ENCODE data around the gene SLC43A2.

DNA sequence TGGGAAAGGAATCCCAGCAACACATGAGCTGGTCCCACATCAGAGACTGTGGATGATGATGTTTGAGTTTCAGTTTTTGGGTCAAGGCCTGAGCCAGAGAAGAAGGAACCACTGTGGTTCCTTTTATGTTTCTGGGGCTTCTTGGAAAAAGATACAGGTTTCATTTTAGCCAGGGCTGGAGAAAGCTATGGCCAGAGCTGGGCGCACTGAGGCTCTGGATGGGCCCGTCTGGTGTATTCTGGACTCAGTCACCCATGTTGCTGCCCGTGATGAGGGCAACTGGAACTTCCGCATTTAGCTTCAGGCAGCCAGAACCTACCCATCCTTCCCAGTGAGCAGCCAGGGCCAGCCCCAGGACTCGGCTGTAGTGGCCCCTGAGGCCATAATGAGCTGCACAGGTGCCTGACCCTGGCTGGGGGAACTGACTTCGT lies 51.0 kb downstream of the SLC43A2 start:
- TF ChIP-seq, protein P1, sequence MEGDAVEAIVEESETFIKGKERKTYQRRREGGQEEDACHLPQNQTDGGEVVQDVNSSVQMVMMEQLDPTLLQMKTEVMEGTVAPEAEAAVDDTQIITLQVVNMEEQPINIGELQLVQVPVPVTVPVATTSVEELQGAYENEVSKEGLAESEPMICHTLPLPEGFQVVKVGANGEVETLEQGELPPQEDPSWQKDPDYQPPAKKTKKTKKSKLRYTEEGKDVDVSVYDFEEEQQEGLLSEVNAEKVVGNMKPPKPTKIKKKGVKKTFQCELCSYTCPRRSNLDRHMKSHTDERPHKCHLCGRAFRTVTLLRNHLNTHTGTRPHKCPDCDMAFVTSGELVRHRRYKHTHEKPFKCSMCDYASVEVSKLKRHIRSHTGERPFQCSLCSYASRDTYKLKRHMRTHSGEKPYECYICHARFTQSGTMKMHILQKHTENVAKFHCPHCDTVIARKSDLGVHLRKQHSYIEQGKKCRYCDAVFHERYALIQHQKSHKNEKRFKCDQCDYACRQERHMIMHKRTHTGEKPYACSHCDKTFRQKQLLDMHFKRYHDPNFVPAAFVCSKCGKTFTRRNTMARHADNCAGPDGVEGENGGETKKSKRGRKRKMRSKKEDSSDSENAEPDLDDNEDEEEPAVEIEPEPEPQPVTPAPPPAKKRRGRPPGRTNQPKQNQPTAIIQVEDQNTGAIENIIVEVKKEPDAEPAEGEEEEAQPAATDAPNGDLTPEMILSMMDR (conservative IDR thresholded peaks at IDR 0.05; ENCODE audit: low read depth, low read length) = no peak
- TF ChIP-seq EZH2 (IDR thresholded peaks at IDR 0.05; ENCODE audit: borderline replicate concordance, low read depth, low read length, poor library complexity, severe bottlenecking) = no peak

All from A673 (cell line).